ENCODE results near the gene XBP1. TPM values are rescaled to one million over a fixed set of nuclear protein-coding genes. Genes with fewer than 3 reads are reported as not detected.

The XBP1 gene
- total RNA-seq, 1 donor from 2014 or later = 216 TPM

GRCh38 chr22:28798810-28799605, 1.4 kb downstream of the XBP1 start:
- ATAC-seq (peak; percentile 45 to 63), DNase-seq (peak; percentile 60)
- TF ChIP-seq, protein P1, sequence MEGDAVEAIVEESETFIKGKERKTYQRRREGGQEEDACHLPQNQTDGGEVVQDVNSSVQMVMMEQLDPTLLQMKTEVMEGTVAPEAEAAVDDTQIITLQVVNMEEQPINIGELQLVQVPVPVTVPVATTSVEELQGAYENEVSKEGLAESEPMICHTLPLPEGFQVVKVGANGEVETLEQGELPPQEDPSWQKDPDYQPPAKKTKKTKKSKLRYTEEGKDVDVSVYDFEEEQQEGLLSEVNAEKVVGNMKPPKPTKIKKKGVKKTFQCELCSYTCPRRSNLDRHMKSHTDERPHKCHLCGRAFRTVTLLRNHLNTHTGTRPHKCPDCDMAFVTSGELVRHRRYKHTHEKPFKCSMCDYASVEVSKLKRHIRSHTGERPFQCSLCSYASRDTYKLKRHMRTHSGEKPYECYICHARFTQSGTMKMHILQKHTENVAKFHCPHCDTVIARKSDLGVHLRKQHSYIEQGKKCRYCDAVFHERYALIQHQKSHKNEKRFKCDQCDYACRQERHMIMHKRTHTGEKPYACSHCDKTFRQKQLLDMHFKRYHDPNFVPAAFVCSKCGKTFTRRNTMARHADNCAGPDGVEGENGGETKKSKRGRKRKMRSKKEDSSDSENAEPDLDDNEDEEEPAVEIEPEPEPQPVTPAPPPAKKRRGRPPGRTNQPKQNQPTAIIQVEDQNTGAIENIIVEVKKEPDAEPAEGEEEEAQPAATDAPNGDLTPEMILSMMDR (IDR thresholded peaks at IDR 0.05) = no peak
- intact Hi-C loops (cut with DNase I) = no loop called here
- peak overlapping the region; percentile 100 for H3K27ac ChIP-seq
- H3K4me3 ChIP-seq = peak overlapping the region; percentile 65
- H3K4me1 ChIP-seq = peaks cover 74% of the 10 kb centered on the region
- H3K36me3 ChIP-seq = peaks cover 47% of the 10 kb centered on the region
- no peaks in the 10 kb centered on the region for H3K9me3 ChIP-seq
- H3K27me3 ChIP-seq (ENCODE audit: low read depth) = no peaks in the 10 kb centered on the region

DNA sequence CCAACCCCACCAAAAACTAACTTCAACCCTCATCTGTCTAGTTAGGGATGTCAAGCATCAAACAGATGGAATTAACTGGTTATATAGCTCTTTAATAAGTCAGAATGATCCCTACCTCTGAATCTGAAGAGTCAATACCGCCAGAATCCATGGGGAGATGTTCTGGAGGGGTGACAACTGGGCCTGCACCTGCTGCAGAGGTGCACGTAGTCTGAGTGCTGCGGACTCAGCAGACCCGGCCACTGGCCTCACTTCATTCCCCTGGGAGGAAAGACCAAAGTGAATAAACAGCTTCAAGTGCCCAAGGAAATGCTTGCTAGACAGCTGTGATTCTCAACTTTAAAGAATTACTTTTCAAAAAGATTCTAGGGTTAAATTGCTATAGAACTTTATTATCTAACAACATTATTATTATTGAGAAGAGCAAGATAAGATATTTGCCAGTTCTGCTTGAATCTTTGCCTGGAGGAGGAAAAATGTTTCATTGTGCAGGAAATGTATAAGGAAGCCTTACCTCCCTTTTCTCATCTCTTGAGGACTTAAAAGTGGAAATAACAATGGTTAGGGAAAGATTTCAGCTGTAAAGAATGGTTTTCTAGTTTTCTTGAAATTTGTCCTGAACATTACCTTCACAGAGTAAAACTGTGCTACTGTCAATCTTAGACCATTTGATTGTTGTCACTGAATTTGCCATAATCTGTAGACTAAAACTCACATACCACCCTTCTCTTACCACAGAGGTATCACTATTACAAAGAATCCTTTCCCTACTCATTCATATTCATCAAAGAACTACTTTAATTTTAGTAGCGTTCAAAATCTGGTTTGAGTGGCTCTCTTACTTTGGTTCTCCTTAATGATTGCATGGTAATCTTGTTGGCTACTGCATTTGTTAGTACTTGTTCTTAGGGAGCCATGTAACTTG, 4.2 kb downstream of the XBP1 start:
- H3K4me1 ChIP-seq = peaks cover 56% of the 10 kb centered on the region
- peaks cover 67% of the 10 kb centered on the region for H3K36me3 ChIP-seq
- intact Hi-C loops (cut with DNase I) = no loop called here

DNA sequence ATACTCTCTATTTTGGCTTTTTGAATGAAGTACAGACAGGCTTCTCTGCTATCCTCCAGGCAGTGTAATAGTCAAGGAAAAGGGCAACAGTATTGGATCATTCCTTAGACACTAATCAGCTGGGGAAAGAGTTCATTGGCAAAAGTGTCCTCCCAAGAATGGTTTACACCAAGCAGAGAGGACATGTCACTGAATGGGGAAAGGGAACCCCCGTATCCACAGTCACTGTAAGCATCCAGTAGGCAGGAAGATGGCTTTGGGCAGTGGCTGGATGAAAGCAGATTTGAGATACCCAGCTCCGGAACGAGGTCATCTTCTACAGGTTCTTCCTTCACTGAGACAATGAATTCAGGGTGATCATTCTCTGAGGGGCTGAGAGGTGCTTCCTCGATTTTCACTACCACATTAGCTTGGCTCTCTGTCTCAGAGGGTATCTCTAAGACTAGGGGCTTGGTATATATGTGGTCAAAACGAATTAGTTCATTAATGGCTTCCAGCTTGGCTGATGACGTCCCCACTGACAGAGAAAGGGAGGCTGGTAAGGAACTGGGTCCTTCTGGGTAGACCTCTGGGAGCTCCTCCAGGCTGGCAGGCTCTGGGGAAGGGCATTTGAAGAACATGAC, 5.2 kb downstream of the XBP1 start:
- peaks cover 67% of the 10 kb centered on the region for H3K36me3 ChIP-seq
- H3K27ac ChIP-seq = no peak overlapping the region
- no peak for DNase-seq
- intact Hi-C loops (cut with DNase I) = no loop called here
- H3K4me3 ChIP-seq = no peak overlapping the region
- no peak for ATAC-seq
- H3K4me1 ChIP-seq = peaks cover 56% of the 10 kb centered on the region
- TF ChIP-seq, protein P1 (IDR thresholded peaks at IDR 0.05) = no peak
- no peaks in the 10 kb centered on the region for H3K9me3 ChIP-seq
- no peaks in the 10 kb centered on the region for H3K27me3 ChIP-seq (ENCODE audit: low read depth)

More for the DNA sequence above, 4.2 kb downstream of the XBP1 start:
- TF ChIP-seq, protein P1 (IDR thresholded peaks at IDR 0.05) = no peak
- H3K27me3 ChIP-seq (ENCODE audit: low read depth) = no peaks in the 10 kb centered on the region
- no peaks in the 10 kb centered on the region for H3K9me3 ChIP-seq
- peak overlapping the region; percentile 65 for H3K4me3 ChIP-seq
- H3K27ac ChIP-seq = peak overlapping the region; percentile 19
- ATAC-seq = no peak
- no peak for DNase-seq

- Histone ChIP-seq H3K36me3 (peaks cover 75% of the 10 kb centered on the region), H3K27ac (no peak overlapping the region), H3K27me3 (ENCODE audit: low read depth) (no peaks in the 10 kb centered on the region), H3K4me1 (peaks cover 56% of the 10 kb centered on the region), H3K9me3 (no peaks in the 10 kb centered on the region), H3K4me3 (no peak overlapping the region)
- intact Hi-C loops (cut with DNase I) = no loop called here
- no peak for DNase-seq
- TF ChIP-seq, protein P1 (IDR thresholded peaks at IDR 0.05) = no peak
- ATAC-seq = no peak
These were observed 6.3 kb downstream of the XBP1 start for GRCh38 chr22:28793976-28794584.
